GM18951 (cell line): ENCODE data around the gene CHD6.

Experiments used
- POLR2A ChIP-seq: IDR thresholded peaks from 4 replicates; pipeline ENCODE4 v1.6.1; 2011; ENCODE audit warnings: mild to moderate bottlenecking; ENCODE audit not compliant: insufficient read length, insufficient read depth; ENCODE audit errors: extremely low read depth
- in situ Hi-C: fragments of 300-500 bp; cut with MboI; formaldehyde crosslinking; loops from one replicate; pipeline ENCODE4 v1.12.0; 2022; ENCODE audit warnings: low sequenced_read_pairs, mixed read lengths, inconsistent platforms; ENCODE audit not compliant: unreplicated experiment

The CHD6 gene, protein sequence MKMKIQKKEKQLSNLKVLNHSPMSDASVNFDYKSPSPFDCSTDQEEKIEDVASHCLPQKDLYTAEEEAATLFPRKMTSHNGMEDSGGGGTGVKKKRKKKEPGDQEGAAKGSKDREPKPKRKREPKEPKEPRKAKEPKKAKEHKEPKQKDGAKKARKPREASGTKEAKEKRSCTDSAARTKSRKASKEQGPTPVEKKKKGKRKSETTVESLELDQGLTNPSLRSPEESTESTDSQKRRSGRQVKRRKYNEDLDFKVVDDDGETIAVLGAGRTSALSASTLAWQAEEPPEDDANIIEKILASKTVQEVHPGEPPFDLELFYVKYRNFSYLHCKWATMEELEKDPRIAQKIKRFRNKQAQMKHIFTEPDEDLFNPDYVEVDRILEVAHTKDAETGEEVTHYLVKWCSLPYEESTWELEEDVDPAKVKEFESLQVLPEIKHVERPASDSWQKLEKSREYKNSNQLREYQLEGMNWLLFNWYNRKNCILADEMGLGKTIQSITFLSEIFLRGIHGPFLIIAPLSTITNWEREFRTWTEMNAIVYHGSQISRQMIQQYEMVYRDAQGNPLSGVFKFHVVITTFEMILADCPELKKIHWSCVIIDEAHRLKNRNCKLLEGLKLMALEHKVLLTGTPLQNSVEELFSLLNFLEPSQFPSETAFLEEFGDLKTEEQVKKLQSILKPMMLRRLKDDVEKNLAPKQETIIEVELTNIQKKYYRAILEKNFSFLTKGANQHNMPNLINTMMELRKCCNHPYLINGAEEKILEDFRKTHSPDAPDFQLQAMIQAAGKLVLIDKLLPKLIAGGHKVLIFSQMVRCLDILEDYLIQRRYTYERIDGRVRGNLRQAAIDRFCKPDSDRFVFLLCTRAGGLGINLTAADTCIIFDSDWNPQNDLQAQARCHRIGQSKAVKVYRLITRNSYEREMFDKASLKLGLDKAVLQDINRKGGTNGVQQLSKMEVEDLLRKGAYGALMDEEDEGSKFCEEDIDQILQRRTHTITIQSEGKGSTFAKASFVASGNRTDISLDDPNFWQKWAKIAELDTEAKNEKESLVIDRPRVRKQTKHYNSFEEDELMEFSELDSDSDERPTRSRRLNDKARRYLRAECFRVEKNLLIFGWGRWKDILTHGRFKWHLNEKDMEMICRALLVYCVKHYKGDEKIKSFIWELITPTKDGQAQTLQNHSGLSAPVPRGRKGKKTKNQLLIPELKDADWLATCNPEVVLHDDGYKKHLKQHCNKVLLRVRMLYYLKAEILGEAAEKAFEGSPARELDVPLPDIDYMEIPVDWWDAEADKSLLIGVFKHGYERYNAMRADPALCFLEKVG (N-terminal part only)

DNA sequence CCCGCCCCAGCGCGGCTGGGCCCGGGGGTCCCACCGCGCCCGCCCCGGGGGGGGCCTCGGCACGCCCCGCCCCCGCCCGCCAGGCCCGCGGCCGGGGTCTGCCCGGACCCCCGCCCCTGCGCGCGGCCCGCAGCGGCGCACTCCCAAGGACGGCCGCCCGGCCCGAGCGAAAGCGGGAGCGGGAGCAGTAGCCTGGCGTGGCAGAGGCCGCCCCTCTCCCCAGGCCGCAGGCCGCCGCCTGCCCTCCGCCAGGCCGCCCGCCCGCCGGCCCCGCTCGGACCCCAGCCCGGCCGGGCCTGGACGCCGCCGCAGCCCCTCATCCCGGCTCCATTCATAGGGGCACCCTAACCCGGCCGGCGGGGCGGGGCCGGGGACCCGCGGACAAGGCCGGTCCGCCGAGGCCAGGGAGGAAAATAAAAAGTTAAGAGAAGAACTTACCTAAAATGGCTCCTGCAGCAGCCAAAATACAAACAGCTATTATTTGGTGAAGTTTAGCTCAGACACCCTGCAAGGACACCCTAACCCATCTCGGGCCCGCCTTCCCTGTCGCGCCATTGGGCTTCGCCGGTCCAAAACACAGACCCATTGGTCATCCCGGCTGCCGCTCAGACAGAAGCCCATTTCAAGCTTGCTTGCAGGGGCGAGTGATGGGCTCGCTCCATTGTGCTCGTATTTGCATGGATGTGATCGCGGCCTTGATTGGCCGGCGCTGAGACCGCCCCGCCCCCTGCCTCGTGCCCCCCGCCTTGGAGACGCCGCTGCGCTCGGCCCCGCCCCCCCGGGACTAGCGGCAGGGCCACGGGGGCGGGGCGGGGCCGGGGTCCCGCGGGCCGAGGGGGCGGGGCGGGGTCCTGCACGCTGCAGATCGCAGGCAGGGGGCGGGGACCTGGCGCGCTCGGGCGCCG is at the start of gene CHD6:
TSS of gene CHD6 (minus strand) at position 476 of the 905 bp plus-strand sequence. CDS start 67,040 bp downstream, outside the sequence.
- in situ Hi-C loops, result no loop called here

DNA sequence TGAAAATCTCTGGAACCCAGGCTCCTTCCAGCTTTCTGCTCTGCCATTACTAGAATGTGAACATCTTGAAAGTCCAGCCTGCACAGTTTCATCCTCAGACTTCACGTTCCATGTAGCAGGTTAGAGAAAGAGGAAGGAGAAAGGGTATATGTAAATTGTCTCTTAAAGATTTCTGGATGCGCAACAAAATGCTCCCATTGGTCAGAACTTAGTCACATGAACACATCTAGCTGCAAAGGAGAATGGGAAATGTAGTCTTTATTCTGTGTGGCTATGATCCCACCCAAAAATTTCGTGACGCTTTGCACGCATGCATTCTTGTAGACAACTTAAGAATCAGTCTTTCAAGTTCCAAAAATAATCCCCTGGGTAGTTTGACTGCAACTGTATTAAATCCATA is 46.4 kb upstream of the CHD6 start:
- TF ChIP-seq POLR2A, result no peak
- in situ Hi-C loops, result no loop called here

More for the DNA sequence above, at the start of gene CHD6:
- TF ChIP-seq POLR2A, result peak; percentile 54

DNA sequence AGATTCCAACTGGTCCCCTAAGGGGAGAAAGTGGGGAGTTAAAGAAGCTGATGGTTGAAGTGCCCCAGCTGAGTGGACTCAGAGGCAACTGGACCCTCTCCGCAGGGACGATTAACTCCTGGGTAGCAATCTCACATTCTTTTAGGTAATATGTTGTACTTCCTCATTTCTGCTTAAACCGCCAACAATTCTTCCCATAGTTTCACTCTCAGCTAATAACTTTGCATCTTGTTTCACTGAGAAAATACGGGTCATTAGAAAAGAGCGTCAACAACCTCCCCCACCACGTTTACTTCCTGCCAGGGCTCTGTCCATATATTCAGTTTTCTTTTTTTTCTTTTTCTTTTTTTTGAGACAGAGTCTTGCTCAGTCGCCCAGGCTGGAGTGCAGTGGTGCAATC is 39.5 kb upstream of the CHD6 start:
- in situ Hi-C loops, result no loop called here
- no peak for TF ChIP-seq POLR2A

DNA sequence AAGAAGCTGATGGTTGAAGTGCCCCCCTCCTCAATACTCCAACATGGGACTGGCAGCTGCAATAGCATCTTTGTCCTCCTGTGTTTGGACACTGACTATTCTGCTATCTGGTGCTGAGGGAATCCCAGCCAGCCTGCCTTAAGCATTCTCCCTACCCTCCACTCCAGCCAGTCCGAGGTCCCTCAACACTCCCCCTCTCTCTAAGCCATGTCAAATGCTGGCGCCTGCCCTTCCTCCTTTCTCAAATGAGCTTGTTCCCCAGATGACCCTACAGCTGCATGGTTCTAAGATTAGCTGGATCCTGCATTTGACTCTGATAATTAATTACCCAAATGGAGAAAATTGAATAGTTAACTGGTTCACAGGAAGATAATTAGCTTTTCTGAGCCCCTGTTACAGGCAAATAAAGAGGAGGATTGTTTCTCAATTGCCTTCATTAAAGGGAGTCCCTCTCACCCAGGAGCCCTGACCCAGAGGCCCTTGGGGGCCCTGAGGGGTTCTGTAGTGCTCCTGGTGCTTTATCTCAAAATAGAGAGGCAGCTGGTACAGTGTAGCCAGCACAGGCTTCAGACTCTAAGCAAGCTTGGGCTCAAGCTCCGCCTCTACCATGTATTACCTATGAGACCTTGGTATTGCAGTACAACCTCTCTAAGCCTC is 37.9 kb upstream of the CHD6 start:
- no peak for TF ChIP-seq POLR2A
- in situ Hi-C loops, result no loop called here

DNA sequence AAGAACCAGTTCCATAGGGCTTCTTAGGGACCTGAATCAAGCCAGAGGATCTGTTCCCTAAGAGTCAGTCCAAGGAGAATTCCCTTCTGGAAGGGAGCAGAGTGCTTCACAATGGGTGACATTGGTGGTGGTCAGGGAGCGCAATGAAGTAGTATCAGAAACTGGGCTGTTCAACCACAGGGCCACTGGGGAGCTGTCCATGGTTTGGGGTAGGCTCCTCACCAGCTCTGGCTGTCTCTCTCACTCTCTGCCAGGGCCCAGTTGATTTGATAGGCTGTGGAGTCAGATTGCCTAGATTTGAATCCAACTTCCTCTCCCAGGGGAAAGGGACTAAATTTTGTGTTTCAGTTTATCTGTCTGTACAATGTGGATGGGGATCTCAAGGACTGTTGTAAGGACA is 36.7 kb upstream of the CHD6 start:
- no peak for TF ChIP-seq POLR2A
- in situ Hi-C loops, result no loop called here

DNA sequence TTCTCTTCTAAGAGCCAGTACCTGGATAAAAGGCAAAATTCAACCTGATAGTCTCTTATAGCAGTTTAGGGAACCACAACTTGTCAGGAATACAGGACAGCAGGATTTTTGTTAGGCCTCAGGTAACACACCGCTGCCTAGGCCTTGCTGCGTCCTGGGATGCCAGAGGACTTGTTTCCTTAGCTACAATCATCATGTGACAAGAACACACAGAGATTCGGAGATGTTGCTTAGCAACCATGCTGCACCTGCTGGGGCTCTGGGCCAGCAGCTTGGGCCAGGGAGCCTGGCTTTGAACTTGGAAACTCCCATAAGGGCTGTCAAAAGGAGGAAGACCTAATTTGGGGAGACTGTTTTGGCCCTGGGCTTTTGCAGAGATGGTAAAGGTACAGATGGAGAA is 36.1 kb upstream of the CHD6 start:
- TF ChIP-seq POLR2A, result no peak
- in situ Hi-C loops, result no loop called here

DNA sequence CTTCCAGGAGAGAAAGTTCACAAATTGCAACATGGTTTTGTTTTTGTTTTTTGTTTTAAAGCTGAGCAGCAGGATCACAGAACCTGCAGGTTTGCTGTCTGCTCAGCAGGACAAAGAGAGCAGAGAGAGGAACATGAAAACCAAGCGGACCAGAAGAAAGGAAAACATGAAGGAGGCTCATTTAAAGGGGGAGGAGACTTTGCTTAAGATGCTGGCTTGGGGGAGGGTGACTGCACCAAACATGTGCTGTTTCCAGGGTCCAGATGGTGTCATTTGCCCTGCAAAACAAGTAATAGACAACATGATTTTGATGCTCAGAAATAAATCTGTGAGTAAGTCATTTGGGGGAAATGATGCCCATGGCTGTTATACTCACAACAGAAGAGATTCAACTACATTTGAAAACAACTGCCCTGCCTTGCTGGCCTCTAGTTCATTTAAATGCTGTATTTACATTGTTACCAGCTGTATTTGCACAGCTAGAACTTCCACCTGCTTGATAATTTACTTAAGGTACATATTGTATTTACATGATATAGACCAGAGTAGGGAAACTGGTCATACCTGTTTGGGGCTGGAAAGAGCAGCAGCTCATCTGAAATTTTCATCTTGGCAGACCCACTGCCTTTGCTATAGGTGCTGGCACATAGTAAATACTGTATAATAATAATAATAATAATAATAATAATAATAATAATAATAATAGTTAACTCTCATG is 32.2 kb upstream of the CHD6 start:
- in situ Hi-C loops, result no loop called here
- TF ChIP-seq POLR2A, result no peak

DNA sequence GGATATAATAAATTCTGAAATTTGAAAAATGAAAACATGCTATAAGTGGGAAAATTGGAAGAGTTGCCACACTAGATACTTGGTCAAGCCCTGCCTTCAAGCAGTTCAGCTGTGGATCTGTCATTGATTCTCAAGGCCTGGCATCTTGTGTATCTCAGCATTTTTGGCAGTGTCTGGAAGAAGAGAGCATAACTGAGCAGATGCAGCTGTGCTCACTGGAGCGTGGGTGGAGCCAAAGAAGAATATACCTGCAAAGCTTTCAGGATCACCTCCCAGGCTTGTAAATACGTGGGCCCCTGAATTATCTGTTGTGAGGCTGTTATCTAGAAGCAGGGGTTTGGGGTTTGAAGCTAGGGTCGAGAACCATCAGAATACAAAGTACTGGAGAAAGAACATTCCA is 31.3 kb upstream of the CHD6 start:
- in situ Hi-C loops, result no loop called here
- no peak for TF ChIP-seq POLR2A

DNA sequence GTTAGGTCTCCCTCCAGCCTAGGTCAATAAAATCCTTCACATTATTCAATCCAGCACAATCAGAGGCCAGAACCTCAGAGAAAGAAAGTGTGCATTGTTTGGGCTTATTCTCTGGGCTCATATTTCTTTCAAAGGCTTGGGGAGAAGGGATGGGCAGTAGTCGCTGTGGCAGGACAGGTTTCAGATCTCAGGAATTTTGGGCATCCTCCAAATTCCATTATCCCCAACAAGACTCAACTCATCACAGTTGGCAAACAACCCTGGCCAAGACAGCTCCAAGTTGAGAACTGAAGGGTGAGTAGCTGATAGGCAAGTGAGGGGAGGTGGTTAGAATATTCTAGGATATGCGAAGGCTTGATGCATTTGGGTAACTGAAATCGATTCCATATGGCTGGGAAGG is 27.2 kb upstream of the CHD6 start:
- no peak for TF ChIP-seq POLR2A
- in situ Hi-C loops, result no loop called here

DNA sequence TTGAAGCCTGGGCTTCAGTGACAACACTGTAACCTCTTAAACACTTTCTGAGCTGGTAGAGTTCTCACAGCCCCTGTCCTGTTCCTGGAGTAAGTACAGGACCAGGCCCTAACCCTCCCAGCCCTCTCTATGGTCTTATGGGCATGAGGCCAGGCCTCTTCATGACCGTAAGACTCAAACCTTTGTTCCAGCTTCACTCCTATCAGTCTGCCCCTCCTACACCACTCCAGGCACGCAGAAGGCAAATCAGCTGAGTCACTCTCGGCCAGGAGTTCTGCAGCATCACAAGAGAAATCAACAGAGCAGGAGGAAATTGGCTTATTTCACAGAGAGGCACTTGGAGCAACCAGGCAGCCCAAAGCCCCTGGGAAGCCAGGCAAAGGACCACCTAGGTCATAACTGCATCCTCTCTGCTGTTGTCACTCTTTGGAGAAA is 25.3 kb upstream of the CHD6 start:
- no peak for TF ChIP-seq POLR2A
- in situ Hi-C loops, result no loop called here

DNA sequence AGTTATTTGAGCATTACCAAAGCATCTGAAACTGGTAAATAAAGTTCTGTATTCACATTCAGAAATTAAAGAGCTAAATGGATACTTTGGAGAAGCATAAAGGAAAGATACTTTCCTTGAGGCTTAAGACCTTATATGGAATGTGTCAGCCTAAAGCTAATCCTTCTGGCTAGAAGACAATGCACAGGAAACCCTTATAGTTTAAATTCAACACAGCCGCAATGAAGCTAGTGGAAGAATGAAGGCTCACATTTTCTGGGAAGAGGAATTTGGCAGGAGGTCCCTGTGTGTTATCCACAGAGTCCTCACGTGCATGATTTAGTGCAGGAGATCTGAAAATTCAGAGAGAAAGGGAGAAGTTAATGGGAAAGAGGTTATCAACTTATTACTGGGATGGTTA is 21.5 kb upstream of the CHD6 start:
- TF ChIP-seq POLR2A, result no peak
- in situ Hi-C loops, result no loop called here
